Uterus (tissue), 4 donors: ENCODE results near the gene LDLRAD4. TPM values are rescaled to one million over a fixed set of nuclear protein-coding genes. Genes with fewer than 3 reads are reported as not detected.

Experiments
- DNase-seq, 2 donors: peaks; one replicate each; pipeline ENCODE4 v3.0.0-alpha.2; 2019 to 2020
- H3K27ac ChIP-seq, 2 donors: fragments of 200-600 bp; sonication (generic); 1 replicate in 1 of 2; 2 replicates in 1 of 2; pipeline ENCODE4 v1.5.1; 2016 to 2018
- H3K27me3 ChIP-seq, 2 donors: fragments of 200-600 bp; sonication (generic); one replicate each; pipeline ENCODE4 v1.5.1; 2018 to 2019; ENCODE audit warnings: control low read depth in 1 of 2
- H3K36me3 ChIP-seq, 2 donors: fragments of 200-600 bp; sonication (generic); one replicate each; pipeline ENCODE4 v1.5.1; 2019; ENCODE audit warnings: control low read depth in 1 of 2
- H3K4me1 ChIP-seq, 2 donors: fragments of 200-600 bp; sonication (generic); one replicate each; pipeline ENCODE4 v1.5.1; 2018 to 2019; ENCODE audit warnings: control low read depth in 1 of 2
- H3K4me3 ChIP-seq, 2 donors: fragments of 200-600 bp; sonication (generic); 1 replicate in 1 of 2; 2 replicates in 1 of 2; pipeline ENCODE4 v1.5.1; 2018 to 2019; ENCODE audit warnings: mild to moderate bottlenecking in 1 of 2
- H3K9me3 ChIP-seq, 2 donors: fragments of 200-600 bp; sonication (generic); one replicate each; pipeline ENCODE4 v1.5.1; 2019; ENCODE audit warnings: control low read depth in 1 of 2
- POLR2A ChIP-seq, 2 donors: fragments of 450-650 bp; IDR thresholded peaks; one replicate each; pipeline ENCODE4 v1.6.1; 2016; ENCODE audit warnings: antibody characterized with exemption in 2 of 2, mild to moderate bottlenecking in 1 of 2, moderate library complexity in 1 of 2
- intact Hi-C: fragments of 100-400 bp; cut with DNase I; formaldehyde crosslinking; loops from one replicate; pipeline ENCODE4 v1.15.1; 2023; ENCODE audit warnings: low total_unique reads
- total RNA-seq, 4 donors: library from RNA; depleted of rRNA in 3 of 4; stranded (reverse); fragments of >200 nt in 3 of 4; gene quantifications; one replicate each; pipeline versions ENCODE4 v1.1.0 to v1.2.4, GENCODE V29; 2014 to 2023
- TF ChIP-seq, protein P1 (sequence below), 4 experiments: fragments of 200-600 bp in 2 of 4; fragments of 450-650 bp in 2 of 4; sonication (generic) in 2 of 4; IDR thresholded peaks; one replicate each; pipeline ENCODE4 v1.5.1; 2016 to 2019; ENCODE audit warnings: antibody characterized with exemption in 4 of 4, mild to moderate bottlenecking in 2 of 4, moderate library complexity in 1 of 4
- donor health status: DM: yes; HTN: yes; CAD: no.

LDLRAD4 gene
- total RNA-seq, 4 donors from 2014 or later, result 23.8 to 82.2 (median 39.3) TPM

DNA sequence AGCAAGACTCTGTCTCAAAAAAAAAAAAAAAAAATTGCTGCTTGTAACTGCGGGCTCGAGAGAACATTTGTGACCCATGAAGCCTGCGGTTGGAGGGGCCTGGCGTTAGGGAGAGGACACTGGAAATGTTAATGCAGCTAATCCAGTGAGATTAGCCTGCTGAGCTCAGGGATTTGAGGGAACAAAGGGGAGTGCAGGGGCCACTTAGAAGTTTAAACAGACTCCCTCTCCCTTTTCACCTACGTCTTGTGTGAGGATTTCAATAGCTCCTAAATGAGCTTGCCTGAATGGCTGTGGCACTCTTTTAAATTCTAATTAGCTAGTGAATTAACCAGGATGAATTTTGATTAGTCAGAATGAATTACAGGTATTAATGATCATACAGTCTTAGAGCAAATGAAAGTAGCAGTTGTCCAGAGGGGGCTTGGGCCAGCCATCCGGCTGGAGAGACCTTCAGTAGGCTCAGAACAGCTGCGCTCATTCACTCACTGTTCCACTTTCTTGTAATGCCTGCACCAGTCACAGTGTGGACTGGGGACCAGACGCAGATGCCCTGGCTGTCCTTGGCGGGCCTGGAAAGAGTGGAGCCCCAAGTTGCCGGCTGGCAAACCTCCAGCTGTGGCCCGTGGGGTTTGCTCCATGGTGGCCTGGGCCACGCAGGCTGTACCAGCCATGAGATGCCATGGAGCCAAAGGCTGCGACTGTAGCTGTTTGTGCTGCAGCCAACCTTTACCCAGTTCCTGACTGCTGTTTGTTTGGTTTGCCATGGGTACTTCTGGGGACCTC is 20.8 kb downstream of the LDLRAD4 start:
- H3K4me1 ChIP-seq, result no peaks in the 10 kb centered on the region
- H3K27me3 ChIP-seq, result no peaks in the 10 kb centered on the region
- intact Hi-C loops, result loop anchor here (10.0 kb wide), 1 partner anchor 145 kb away; no protein-coding TSS in a partner anchor
- H3K9me3 ChIP-seq, result no peaks in the 10 kb centered on the region
- H3K4me3 ChIP-seq, result no peak overlapping the region
- H3K36me3 ChIP-seq, result no peaks in the 10 kb centered on the region
- H3K27ac ChIP-seq, result no peak overlapping the region
- DNase-seq, result peak in 1 of 2 donors; percentile 7
- TF ChIP-seq, protein P1, sequence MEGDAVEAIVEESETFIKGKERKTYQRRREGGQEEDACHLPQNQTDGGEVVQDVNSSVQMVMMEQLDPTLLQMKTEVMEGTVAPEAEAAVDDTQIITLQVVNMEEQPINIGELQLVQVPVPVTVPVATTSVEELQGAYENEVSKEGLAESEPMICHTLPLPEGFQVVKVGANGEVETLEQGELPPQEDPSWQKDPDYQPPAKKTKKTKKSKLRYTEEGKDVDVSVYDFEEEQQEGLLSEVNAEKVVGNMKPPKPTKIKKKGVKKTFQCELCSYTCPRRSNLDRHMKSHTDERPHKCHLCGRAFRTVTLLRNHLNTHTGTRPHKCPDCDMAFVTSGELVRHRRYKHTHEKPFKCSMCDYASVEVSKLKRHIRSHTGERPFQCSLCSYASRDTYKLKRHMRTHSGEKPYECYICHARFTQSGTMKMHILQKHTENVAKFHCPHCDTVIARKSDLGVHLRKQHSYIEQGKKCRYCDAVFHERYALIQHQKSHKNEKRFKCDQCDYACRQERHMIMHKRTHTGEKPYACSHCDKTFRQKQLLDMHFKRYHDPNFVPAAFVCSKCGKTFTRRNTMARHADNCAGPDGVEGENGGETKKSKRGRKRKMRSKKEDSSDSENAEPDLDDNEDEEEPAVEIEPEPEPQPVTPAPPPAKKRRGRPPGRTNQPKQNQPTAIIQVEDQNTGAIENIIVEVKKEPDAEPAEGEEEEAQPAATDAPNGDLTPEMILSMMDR (IDR thresholded peaks at IDR 0.05), result no peak
- TF ChIP-seq POLR2A (IDR thresholded peaks at IDR 0.05), result no peak

DNA sequence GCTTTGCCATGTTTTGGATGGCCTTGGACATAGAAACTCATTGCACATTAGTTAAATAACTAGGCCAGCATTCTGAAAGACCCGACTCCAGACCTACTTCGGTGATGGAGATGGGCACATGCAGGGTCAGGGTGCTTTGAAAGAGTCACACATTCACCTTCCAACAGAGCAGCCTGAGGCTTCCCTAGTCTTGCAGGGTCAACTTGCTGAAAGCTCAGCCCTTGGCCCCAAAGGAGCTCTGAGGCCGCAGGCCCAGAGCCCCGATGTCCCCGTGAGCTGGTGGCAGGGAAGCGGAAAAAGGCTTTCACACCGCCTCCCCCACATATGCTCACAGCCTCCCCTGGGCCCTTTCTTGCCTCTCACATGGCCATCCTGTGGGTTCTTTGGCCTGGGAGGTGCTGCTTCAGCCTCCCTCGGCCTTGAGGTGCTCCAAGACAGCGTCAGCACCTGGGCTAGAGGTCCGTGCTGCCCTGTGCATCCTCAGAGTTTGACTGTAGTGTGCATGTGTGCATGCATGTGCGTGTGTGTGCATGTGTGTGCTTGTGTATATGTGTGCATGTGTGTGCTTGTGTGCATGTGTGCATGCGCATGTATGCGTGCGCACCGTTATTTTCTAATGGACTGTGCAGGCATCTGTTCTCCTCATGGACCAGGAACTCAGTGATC is 21.6 kb downstream of the LDLRAD4 start:
- H3K27ac ChIP-seq, result no peak overlapping the region
- H3K4me1 ChIP-seq, result no peaks in the 10 kb centered on the region
- intact Hi-C loops, result no loop called here
- no peak overlapping the region for H3K4me3 ChIP-seq
- TF ChIP-seq, protein P1 (IDR thresholded peaks at IDR 0.05), result no peak
- TF ChIP-seq POLR2A (IDR thresholded peaks at IDR 0.05), result no peak
- H3K36me3 ChIP-seq, result no peaks in the 10 kb centered on the region
- DNase-seq, result peak in 1 of 2 donors; percentile 3
- H3K9me3 ChIP-seq, result no peaks in the 10 kb centered on the region
- no peaks in the 10 kb centered on the region for H3K27me3 ChIP-seq

DNA sequence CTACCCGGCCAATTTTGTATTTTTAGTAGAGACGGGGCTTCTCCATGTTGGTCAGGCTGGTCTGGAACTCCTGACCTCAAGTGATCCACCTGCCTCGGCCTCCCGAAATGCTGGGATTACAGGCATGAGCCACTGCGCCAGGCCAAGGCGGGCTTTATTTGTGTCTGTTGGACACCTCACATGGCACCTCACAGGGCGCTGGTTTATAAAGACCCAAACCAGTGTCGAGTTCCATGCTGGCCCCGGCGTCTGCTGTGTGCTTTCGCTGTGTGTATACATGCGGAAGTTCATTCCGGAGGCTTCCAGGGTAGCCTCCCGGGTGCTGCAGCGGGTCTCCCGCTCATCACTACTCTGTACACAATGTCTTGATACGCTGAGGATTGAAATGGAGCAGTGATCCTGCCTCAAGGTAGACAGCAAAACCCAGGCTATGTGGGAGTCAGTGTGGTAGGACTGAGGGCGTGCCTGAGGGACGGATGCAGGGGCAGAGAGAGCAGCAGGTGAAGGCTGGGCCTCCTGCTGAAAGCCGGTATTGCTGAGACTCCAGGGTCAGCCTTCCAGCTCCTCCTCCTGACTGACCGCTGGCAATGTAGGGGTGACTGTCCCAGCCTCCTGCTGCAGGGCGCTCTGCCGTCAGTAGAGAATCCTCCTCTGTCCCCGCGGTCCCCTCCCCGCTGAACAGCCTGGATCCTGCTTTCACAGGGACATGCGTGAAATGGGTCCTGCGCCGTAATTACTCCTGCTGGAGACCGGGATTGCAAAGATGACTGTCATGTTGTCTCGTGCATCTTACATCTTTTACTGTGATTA is 22.7 kb downstream of the LDLRAD4 start:
- intact Hi-C loops, result no loop called here
- Histone ChIP-seq H3K4me3 (no peak overlapping the region), H3K9me3 (no peaks in the 10 kb centered on the region), H3K36me3 (no peaks in the 10 kb centered on the region), H3K27me3 (no peaks in the 10 kb centered on the region), H3K4me1 (no peaks in the 10 kb centered on the region), H3K27ac (no peak overlapping the region)
- TF ChIP-seq, protein P1 (IDR thresholded peaks at IDR 0.05), result no peak
- TF ChIP-seq POLR2A (IDR thresholded peaks at IDR 0.05), result no peak
- peak in 1 of 2 donors; percentile 11 for DNase-seq

DNA sequence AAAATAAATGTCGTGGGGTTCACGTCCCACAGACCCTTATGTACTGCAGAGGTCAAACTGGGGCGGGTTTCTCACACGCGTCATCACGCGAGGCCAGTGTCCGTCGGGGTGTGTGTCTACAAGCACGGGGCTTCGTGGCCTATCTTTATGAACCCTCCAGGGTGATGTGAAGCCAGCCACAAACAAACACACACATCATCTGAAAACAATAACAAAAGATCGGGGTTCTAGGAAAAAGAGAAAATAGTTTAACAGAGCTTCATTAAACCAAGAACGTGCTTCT is 23.3 kb downstream of the LDLRAD4 start:
- H3K36me3 ChIP-seq, result no peaks in the 10 kb centered on the region
- no peak overlapping the region for H3K27ac ChIP-seq
- no peak overlapping the region for H3K4me3 ChIP-seq
- no peak for DNase-seq
- no peaks in the 10 kb centered on the region for H3K4me1 ChIP-seq
- intact Hi-C loops, result no loop called here
- no peaks in the 10 kb centered on the region for H3K9me3 ChIP-seq
- TF ChIP-seq, protein P1 (IDR thresholded peaks at IDR 0.05), result no peak
- no peak for TF ChIP-seq POLR2A (IDR thresholded peaks at IDR 0.05)
- H3K27me3 ChIP-seq, result no peaks in the 10 kb centered on the region
